IMR-90 (cell line): ENCODE results near the gene RANBP10. TPM values are rescaled to one million over a fixed set of nuclear protein-coding genes. Genes with fewer than 3 reads are reported as not detected.

Experiments used
- ATAC-seq: fragments of 200-7000 bp; cut with Tn5 transposase; 2 replicates; pipeline ENCODE4 v1.9.1; 2020; ENCODE audit warnings: low read depth, mild to moderate bottlenecking, moderate library complexity
- BruUV-seq: library from RNA; stranded (reverse); fragments of 400-500 nt; replicated peaks from 2 replicates; lab custom pipeline; 2021; lab: Mats Ljungman, UMichigan
- CTCF ChIA-PET: fragments of 300-600 bp; formaldehyde crosslinking; extraction: SDS; loops from one replicate; lab custom pipeline; 2021; ENCODE audit warnings: antibody characterized with exemption; lab: Yijun Ruan, JAX
- POLR2A ChIA-PET: fragments of 300-600 bp; sonication (Branson Sonifier 250); formaldehyde crosslinking; loops from one replicate; lab custom pipeline; 2022; ENCODE audit warnings: antibody characterized with exemption; ENCODE audit not compliant: unreplicated experiment; lab: Charles Lee
- DNase-seq: peaks from one replicate; pipeline ENCODE4 v3.0.0; 2013
- H2AFZ ChIP-seq: replicated peaks from 2 replicates; pipeline ENCODE3; 2013; ENCODE audit warnings: low read length, mild to moderate bottlenecking; ENCODE audit not compliant: poor library complexity
- H2AK5ac ChIP-seq: 2 replicates; pipeline ENCODE4 v1.6.1; 2013; ENCODE audit warnings: low read depth, low read length, inconsistent platforms
- H2AK9ac ChIP-seq: replicated peaks from 2 replicates; pipeline ENCODE3; 2013; ENCODE audit warnings: mild to moderate bottlenecking, low read depth, low read length, moderate library complexity; ENCODE audit not compliant: poor library complexity
- H2BK120ac ChIP-seq: 2 replicates; pipeline ENCODE4 v1.6.1; 2013; ENCODE audit warnings: low read depth, low read length, inconsistent platforms
- H2BK15ac ChIP-seq: 3 replicates; pipeline ENCODE4 v1.6.1; 2013; ENCODE audit warnings: low read depth, low read length, inconsistent platforms
- H2BK20ac ChIP-seq: 2 replicates; pipeline ENCODE4 v1.6.1; 2013; ENCODE audit warnings: low read depth, mild to moderate bottlenecking, inconsistent platforms, low read length, moderate library complexity
- H2BK5ac ChIP-seq: 2 replicates; pipeline ENCODE4 v1.6.1; 2013; ENCODE audit warnings: mild to moderate bottlenecking, low read depth, low read length, inconsistent platforms; ENCODE audit not compliant: poor library complexity, severe bottlenecking
- H3K14ac ChIP-seq: replicated peaks from 2 replicates; pipeline ENCODE4 v1.6.1; 2013; ENCODE audit warnings: low read depth, low read length, inconsistent platforms
- H3K18ac ChIP-seq: 2 replicates; pipeline ENCODE4 v1.6.1; 2013; ENCODE audit warnings: low read depth, low read length, control low read depth
- H3K23ac ChIP-seq: 2 replicates; pipeline ENCODE4 v1.6.1; 2013; ENCODE audit warnings: low read depth, low read length, inconsistent platforms
- H3K27ac ChIP-seq: 2 replicates; pipeline ENCODE4 v1.5.1; 2013; ENCODE audit warnings: mild to moderate bottlenecking, control low read depth, low read length; ENCODE audit not compliant: insufficient read depth
- H3K27me3 ChIP-seq: 2 replicates; pipeline ENCODE4 v1.6.1; 2013; ENCODE audit warnings: low read length; ENCODE audit not compliant: control insufficient read depth, insufficient read depth
- H3K36me3 ChIP-seq: 2 replicates; pipeline ENCODE4 v1.6.1; 2013; ENCODE audit warnings: low read length, mixed read lengths; ENCODE audit not compliant: control insufficient read depth, insufficient read depth
- H3K4ac ChIP-seq: 2 replicates; pipeline ENCODE4 v1.6.1; 2013; ENCODE audit warnings: low read depth, low read length, inconsistent platforms
- H3K4me1 ChIP-seq: 2 replicates; pipeline ENCODE4 v1.6.1; 2013; ENCODE audit warnings: low read length, mixed read lengths; ENCODE audit not compliant: control insufficient read depth, insufficient read depth
- H3K4me2 ChIP-seq: 2 replicates; pipeline ENCODE4 v1.6.1; 2013; ENCODE audit warnings: low read depth, mild to moderate bottlenecking, control low read depth, low read length, moderate library complexity
- H3K4me3 ChIP-seq: 2 replicates; pipeline ENCODE4 v1.5.1; 2013; ENCODE audit warnings: low read depth, mild to moderate bottlenecking, control low read depth, low read length, moderate library complexity; ENCODE audit not compliant: insufficient read depth
- H3K56ac ChIP-seq: 2 replicates; pipeline ENCODE4 v1.6.1; 2013; ENCODE audit warnings: low read length, inconsistent platforms; ENCODE audit not compliant: insufficient read depth; ENCODE audit errors: extremely low read depth
- H3K79me1 ChIP-seq, 2 experiments: 2 replicates each; pipeline ENCODE4 v1.6.1; 2013; ENCODE audit warnings: low read length in 2 of 2, inconsistent platforms in 1 of 2, low read depth in 1 of 2
- H3K9ac ChIP-seq: 2 replicates; pipeline ENCODE4 v1.6.1; 2013; ENCODE audit warnings: low read depth, low read length, control low read depth
- H3K9me1 ChIP-seq: 2 replicates; pipeline ENCODE4 v1.6.1; 2013; ENCODE audit warnings: low read length, inconsistent platforms; ENCODE audit not compliant: insufficient read depth
- H3K9me3 ChIP-seq: 2 replicates; pipeline ENCODE4 v1.6.1; 2013; ENCODE audit warnings: low read length; ENCODE audit not compliant: control insufficient read depth, insufficient read depth
- H4K20me1 ChIP-seq: 2 replicates; pipeline ENCODE4 v1.6.1; 2013; ENCODE audit warnings: low read length, inconsistent platforms; ENCODE audit not compliant: insufficient read depth
- H4K5ac ChIP-seq: 2 replicates; pipeline ENCODE4 v1.6.1; 2013; ENCODE audit warnings: mild to moderate bottlenecking, low read depth, low read length, control low read depth
- H4K8ac ChIP-seq, 2 experiments: 2 replicates each; pipeline ENCODE4 v1.6.1; 2013; ENCODE audit warnings: low read depth in 2 of 2, low read length in 2 of 2, control low read depth in 1 of 2, inconsistent platforms in 1 of 2
- H4K91ac ChIP-seq: 2 replicates; pipeline ENCODE4 v1.6.1; 2013; ENCODE audit warnings: low read depth, low read length, inconsistent platforms; ENCODE audit not compliant: insufficient read depth
- BHLHE40 ChIP-seq: fragments of 150-350 bp; IDR thresholded peaks from 2 replicates; pipeline ENCODE4 v1.6.1; 2016; ENCODE audit warnings: mild to moderate bottlenecking, low read depth, low read length
- CEBPB ChIP-seq: IDR thresholded peaks from 2 replicates; pipeline ENCODE4 v1.6.1; 2012; ENCODE audit warnings: low read depth, low read length, improper control_type of control experiment
- CHD1 ChIP-seq: IDR thresholded peaks from 2 replicates; pipeline ENCODE4 v1.6.1; 2012; ENCODE audit warnings: low read depth, low read length, improper control_type of control experiment
- ELK1 ChIP-seq: fragments of 150-350 bp; IDR thresholded peaks from 2 replicates; pipeline ENCODE4 v1.6.1; 2016; ENCODE audit warnings: low read depth, mild to moderate bottlenecking, low read length, moderate library complexity, borderline replicate concordance
- FOS ChIP-seq: fragments of 150-350 bp; IDR thresholded peaks from 2 replicates; pipeline ENCODE4 v1.6.1; 2016; ENCODE audit warnings: low read depth, low read length
- MAFK ChIP-seq: IDR thresholded peaks from 2 replicates; pipeline ENCODE4 v1.6.1; 2012; ENCODE audit warnings: low read depth, low read length, improper control_type of control experiment
- MAZ ChIP-seq: IDR thresholded peaks from 2 replicates; pipeline ENCODE4 v1.6.1; 2012; ENCODE audit warnings: low read depth, mild to moderate bottlenecking, low read length, improper control_type of control experiment, moderate library complexity, borderline replicate concordance
- MXI1 ChIP-seq: IDR thresholded peaks from 2 replicates; pipeline ENCODE4 v1.6.1; 2012; ENCODE audit warnings: low read depth, mild to moderate bottlenecking, low read length, moderate library complexity, borderline replicate concordance
- NFE2L2 ChIP-seq: fragments of 150-350 bp; IDR thresholded peaks from 2 replicates; pipeline ENCODE4 v1.6.1; 2016; ENCODE audit warnings: low read depth, mild to moderate bottlenecking, low read length
- POLR2A ChIP-seq: IDR thresholded peaks from 2 replicates; pipeline ENCODE4 v1.6.1; 2012; ENCODE audit warnings: mild to moderate bottlenecking, low read depth, low read length
- RAD21 ChIP-seq: IDR thresholded peaks from 2 replicates; pipeline ENCODE4 v1.6.1; 2012; ENCODE audit warnings: low read length, improper control_type of control experiment
- RCOR1 ChIP-seq: IDR thresholded peaks from 2 replicates; pipeline ENCODE4 v1.6.1; 2012; ENCODE audit warnings: mild to moderate bottlenecking, low read length, improper control_type of control experiment; ENCODE audit not compliant: insufficient replicate concordance
- RFX5 ChIP-seq: IDR thresholded peaks from 2 replicates; pipeline ENCODE4 v1.8.0; 2012; ENCODE audit warnings: low read depth, mild to moderate bottlenecking, low read length, moderate library complexity
- SMC3 ChIP-seq: fragments of 150-350 bp; IDR thresholded peaks from 2 replicates; pipeline ENCODE4 v1.6.1; 2016; ENCODE audit warnings: low read depth, mild to moderate bottlenecking, antibody characterized with exemption, low read length, moderate library complexity
- WGBS, 2 experiments: methylation state at CpG; one replicate each; pipeline versions ENCODE4 v1.1.5 to v1.1.7; 2013; ENCODE audit warnings: missing lambda C conversion rate in 2 of 2; ENCODE audit not compliant: insufficient read length in 1 of 2; ENCODE audit errors: extremely low coverage in 2 of 2; 5-methylcytosine and 5-hydroxymethylcytosine counted together
- dilution Hi-C: fragments of 300-500 bp; cut with HindIII; formaldehyde crosslinking; loops from one replicate; pipeline ENCODE4 v1.14.3; 2018; ENCODE audit warnings: low sequenced_read_pairs; ENCODE audit not compliant: unreplicated experiment
- in situ Hi-C: fragments of 300-500 bp; cut with MboI; formaldehyde crosslinking; loops from 3 replicates; pipeline ENCODE4 v1.14.3; 2019; ENCODE audit warnings: low sequenced_read_pairs, inconsistent platforms, mixed read lengths
- intact Hi-C: fragments of 100-400 bp; cut with micrococcal nuclease; formaldehyde crosslinking; loops from 2 replicates; pipeline ENCODE4 v1.10.0; 2022
- polyA plus RNA-seq, 3 experiments: library from polyadenylated mRNA; depleted of rRNA; stranded (reverse); fragments of >200 nt; gene quantifications; 2 replicates each; pipeline ENCODE4 v1.2.3, GENCODE V29; 2012; ENCODE audit warnings: low replicate concordance in 1 of 3
- total RNA-seq: library from RNA; depleted of rRNA; stranded (reverse); fragments of >200 nt; gene quantifications from 2 replicates; pipeline ENCODE4 v1.2.3, GENCODE V29; 2012
- TF ChIP-seq, protein P1 (sequence below): fragments of 150-350 bp; IDR thresholded peaks from 2 replicates; pipeline ENCODE4 v1.6.1; 2017; ENCODE audit warnings: mild to moderate bottlenecking, antibody characterized with exemption, low read length, low read depth
- TF ChIP-seq, protein P2 (sequence below): conservative IDR thresholded peaks from 2 replicates; pipeline ENCODE4 v1.5.1; 2012; ENCODE audit warnings: mild to moderate bottlenecking, low read depth, low read length, improper control_type of control experiment

RANBP10 gene
- total and polyA plus RNA-seq, 2 of the 4 experiments (the other 2 are of a cell fraction): 2.7 to 12.1 TPM

DNA sequence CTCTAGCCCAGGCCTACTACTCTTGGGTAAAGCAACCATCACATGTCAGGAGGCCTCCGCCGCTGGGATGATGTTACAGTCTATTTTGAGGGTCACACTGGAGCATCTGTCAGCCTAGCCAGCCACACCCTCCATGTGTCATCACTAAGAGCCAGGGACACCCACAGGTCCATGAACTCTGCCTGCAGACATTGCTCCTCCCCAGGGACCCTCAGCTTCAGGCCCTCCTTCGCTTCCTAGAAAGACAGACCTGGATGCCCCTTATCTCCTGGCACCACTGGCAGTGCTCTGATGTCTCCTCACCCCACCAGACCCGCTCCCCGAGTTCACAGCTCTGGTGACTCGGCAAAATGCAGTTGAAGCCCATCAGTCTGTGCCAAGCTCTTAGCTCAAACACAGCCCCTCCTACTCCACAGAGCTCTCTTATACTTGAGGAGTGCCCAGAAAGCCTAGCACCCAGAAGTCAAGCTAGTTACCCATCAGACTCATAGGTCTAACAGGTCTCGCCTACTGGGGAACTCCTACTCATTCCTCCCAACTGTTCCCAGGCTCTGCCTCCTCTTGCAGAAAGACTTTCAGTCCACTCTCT, 5.9 kb downstream of the RANBP10 start:
- Histone ChIP-seq H3K4me3 (no peak overlapping the region), H4K91ac (no peak overlapping the region), H2BK120ac (no peak overlapping the region), H3K4ac (no peak overlapping the region), H3K4me1 (peaks cover 4% of the 10 kb centered on the region), H3K9ac (no peak overlapping the region), H3K27ac (no peak overlapping the region), H2BK20ac (no peak overlapping the region), H3K9me1 (peaks cover 15% of the 10 kb centered on the region), H3K9me3 (no peaks in the 10 kb centered on the region), H4K8ac (no peak overlapping the region), H3K18ac (no peak overlapping the region), H2AK9ac (no peak overlapping the region), H3K23ac (no peak overlapping the region), H3K27me3 (no peaks in the 10 kb centered on the region), H3K79me1 (peaks cover 39 to 79% of the 10 kb centered on the region in 2 experiments), H4K20me1 (peaks cover 32% of the 10 kb centered on the region), H3K36me3 (peaks cover 14% of the 10 kb centered on the region), H2BK5ac (no peak overlapping the region), H3K14ac (no peak overlapping the region), H3K56ac (no peak overlapping the region), H3K4me2 (no peak overlapping the region), H4K5ac (no peak overlapping the region), H2AK5ac (no peak overlapping the region), H2BK15ac (no peak overlapping the region), H2AFZ (no peak overlapping the region)
- intact Hi-C loops (loop anchor here (10.0 kb wide), 1 partner anchor 276 kb away; the partner anchor contains the start of gene RIPOR1), in situ Hi-C loops (no loop called here), dilution Hi-C loops (no loop called here)
- no peak; the same call in 1 of the 2 replicates for ATAC-seq
- TF ChIP-seq CEBPB (no peak), MXI1 (no peak), RFX5 (no peak), SMC3 (no peak), ELK1 (no peak), MAFK (no peak), RAD21 (no peak), RCOR1 (no peak), CHD1 (no peak), BHLHE40 (no peak), POLR2A (no peak), NFE2L2 (no peak), MAZ (no peak), FOS (no peak)
- TF ChIP-seq, protein P1, sequence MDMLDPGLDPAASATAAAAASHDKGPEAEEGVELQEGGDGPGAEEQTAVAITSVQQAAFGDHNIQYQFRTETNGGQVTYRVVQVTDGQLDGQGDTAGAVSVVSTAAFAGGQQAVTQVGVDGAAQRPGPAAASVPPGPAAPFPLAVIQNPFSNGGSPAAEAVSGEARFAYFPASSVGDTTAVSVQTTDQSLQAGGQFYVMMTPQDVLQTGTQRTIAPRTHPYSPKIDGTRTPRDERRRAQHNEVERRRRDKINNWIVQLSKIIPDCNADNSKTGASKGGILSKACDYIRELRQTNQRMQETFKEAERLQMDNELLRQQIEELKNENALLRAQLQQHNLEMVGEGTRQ: no peak
- TF ChIP-seq, protein P2, sequence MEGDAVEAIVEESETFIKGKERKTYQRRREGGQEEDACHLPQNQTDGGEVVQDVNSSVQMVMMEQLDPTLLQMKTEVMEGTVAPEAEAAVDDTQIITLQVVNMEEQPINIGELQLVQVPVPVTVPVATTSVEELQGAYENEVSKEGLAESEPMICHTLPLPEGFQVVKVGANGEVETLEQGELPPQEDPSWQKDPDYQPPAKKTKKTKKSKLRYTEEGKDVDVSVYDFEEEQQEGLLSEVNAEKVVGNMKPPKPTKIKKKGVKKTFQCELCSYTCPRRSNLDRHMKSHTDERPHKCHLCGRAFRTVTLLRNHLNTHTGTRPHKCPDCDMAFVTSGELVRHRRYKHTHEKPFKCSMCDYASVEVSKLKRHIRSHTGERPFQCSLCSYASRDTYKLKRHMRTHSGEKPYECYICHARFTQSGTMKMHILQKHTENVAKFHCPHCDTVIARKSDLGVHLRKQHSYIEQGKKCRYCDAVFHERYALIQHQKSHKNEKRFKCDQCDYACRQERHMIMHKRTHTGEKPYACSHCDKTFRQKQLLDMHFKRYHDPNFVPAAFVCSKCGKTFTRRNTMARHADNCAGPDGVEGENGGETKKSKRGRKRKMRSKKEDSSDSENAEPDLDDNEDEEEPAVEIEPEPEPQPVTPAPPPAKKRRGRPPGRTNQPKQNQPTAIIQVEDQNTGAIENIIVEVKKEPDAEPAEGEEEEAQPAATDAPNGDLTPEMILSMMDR: no peak
- DNase-seq: no peak
- WGBS, 2 experiments: 93% methylated on average over 6 of the region's 7 CpGs; no CpG with 5 or more reads in 1 of the 2 experiments
- no TSS peak for BruUV-seq
- ChIA-PET CTCF (interaction anchor here (0.6 kb wide), 1 partner anchor 22 kb away, joined by 4 read pairs; no protein-coding TSS in a partner anchor), POLR2A (no interaction called here)
